SH-SY5Y (cell line): ENCODE results near the gene KRTAP19-3.

Experiments used
- GATA2 ChIP-seq: IDR thresholded peaks from 2 replicates; pipeline ENCODE4 v1.6.1; 2011; ENCODE audit warnings: mild to moderate bottlenecking, low read depth, low read length
- GATA3 ChIP-seq: IDR thresholded peaks from 2 replicates; pipeline ENCODE4 v1.6.1; 2011; ENCODE audit warnings: low read depth, mild to moderate bottlenecking, low read length, moderate library complexity

The KRTAP19-3 gene

DNA sequence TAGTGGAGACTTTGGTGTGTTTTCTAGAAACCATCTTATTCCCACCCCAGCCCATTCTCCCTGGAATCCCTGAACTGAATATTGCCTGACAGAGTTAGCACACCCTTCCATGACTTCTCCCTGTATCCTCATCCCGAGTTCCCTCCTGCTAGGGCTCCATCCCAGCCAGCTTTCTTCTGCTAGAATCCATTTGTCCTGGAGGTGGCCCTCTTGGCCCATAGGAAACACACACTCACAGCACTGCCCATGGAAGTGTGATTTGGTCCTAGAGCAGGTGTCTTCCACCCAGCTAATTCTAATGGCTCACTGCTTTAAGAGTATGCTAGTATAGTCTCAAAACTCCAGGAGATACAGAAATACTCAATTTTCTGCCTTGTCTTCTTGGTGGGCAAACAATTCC is 47.6 kb downstream of the KRTAP19-3 start:
- no peak for TF ChIP-seq GATA2
- no peak for TF ChIP-seq GATA3

DNA sequence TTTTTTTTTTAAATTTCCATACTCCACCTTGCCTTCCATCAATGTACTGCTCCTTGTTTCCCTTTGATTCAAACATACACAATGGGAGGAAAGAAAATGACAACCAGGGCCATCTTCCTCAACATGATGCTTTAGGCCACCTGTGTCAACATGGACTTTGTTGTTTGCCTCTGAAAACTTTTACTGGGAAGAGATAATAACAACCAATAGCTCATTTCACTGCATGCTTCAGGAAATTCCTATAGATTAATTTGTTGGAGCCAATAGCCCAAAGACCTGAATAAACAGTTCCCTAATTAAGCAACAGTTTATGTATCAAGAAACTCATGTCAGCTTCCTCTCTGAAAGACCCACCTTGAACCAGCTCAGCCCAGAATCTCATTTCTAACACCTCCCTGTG is 48.6 kb downstream of the KRTAP19-3 start:
- TF ChIP-seq GATA2 (no peak), GATA3 (no peak)
